DMS 273 (cell line): ENCODE data around the gene TMUB2.
"Not testable (repeated sequence)": the region's sequence is repeated elsewhere in the genome, so short reads cannot be mapped to it uniquely, and the experiment has no call there.

ENCODE experiments used
- DNase-seq: peaks from one replicate; lab custom pipeline; 2025; ENCODE audit not compliant: unreplicated experiment; lab: John Stamatoyannopoulos, UW

TMUB2 gene

GRCh38 chr17:44186307-44187130 is at the start of gene TMUB2:
Gene TMUB2 (plus strand): TSS chr17:44186972. CDS start chr17:44187709, 737 bp downstream.
- peak; percentile 100 for DNase-seq

GRCh38 chr17:44137891-44138709 is 48.7 kb upstream of the TMUB2 start:
- DNase-seq: peak; percentile 92

DNA sequence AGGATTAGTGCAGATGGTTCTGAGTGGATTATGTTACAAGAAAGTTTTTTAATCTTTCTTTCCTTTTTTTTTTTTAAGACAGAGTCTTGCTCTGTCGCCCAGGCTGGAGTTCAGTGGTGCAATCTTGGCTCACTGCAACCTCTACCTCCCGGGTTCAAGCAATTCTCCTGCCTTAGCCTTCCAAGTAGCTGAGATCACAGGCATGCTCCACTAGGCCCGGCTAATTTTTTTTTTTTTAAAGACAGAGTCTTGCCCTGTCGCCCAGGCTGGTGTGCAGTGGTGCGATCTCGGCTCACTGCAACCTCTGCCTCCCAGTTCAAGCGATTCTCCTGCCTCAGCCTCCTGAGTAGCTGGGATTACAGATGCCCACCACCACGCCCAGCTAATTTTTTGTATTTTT is 42.9 kb upstream of the TMUB2 start:
- DNase-seq: not testable (repeated sequence)

DNA sequence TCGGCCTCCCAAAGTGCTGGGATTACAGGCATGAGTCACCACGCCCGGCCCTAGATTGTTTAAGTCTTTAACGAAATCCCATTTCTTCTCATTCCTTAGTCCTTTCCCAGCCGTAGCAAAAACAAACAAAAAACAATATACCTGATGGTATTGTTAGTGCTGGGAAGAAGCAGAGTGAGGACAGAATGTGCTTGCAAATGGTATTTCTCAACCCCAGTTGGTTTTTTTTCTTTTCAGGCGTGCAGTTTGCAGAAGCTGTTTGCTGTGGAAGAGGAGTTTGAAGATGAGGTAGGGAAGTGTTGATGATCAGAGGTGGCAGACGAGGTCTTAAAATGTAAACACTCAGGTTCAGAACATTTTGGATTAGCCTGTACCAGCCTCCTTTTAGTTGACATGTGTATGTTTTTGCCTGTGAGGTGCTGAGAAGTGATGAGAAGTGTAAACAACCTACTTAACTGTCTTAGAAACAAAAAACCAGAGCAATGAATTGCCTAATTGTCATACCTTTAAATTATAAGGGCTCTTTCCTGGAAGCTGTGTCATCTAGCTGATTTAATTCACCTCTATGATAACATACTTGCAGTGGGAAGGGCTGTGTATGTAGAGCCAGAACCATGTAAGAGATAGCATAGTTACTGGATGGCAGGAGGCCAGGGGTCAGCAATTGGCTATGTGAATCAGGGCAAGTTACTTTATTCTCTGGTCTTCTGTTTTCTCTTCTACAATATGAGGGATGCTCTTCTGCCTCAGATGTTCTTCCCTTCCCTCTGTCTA is 41.6 kb upstream of the TMUB2 start:
- no peak for DNase-seq

- DNase-seq: no peak
Observed at GRCh38 chr17:44146375-44147346, 40.1 kb upstream of the TMUB2 start.

DNA sequence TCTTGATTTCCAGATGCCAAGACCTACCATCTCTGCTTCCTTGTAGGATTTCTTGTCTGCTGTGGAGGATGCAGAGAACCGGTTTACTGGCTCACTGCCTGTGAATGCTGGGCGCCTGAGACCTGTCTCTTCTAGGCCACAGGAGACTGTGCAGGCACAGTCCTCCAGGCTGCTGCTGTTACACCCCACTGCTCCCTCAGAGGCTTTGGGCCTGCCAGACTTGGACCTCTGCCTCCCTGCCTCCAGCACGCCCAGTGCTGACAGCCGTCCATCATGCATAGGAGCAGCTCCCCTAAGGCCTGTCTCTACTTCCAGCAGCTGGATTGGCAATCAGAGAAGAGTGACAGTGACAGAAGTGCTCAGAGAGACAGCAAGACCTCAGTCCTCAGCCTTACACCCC is 39.0 kb upstream of the TMUB2 start:
- no peak for DNase-seq

GRCh38 chr17:44149066-44149465 is 37.7 kb upstream of the TMUB2 start:
- not testable (repeated sequence) for DNase-seq

DNA sequence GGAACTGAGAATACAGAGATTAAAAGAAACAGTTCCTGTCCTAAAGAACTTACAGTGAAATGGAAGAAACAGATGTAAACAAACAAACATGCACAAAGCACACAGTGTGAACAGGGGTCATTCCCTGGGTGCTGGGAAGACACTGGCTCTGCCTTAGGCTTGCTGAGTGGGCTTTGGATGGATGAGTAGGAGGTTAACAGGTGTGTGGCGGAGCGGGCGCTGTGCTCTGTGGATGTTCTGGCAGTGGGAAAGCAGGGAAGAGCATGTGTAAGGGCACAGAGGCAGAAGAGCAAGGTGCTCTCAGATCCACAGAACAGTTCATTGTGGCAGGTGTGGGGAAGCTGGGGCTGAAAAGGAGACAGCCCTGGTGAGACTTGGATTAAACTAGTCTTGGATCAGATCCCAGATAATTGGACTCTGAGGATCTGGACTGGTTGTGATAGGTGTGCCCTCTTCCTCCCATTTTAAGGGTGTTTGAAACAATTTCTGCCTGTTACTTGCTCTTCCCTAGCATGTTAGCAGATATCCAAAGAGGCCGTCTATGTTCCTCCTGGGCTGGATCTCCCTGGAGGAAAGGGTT is 36.9 kb upstream of the TMUB2 start:
- no peak for DNase-seq

GRCh38 chr17:44152875-44153274 is 33.9 kb upstream of the TMUB2 start:
- no peak for DNase-seq

GRCh38 chr17:44155488-44155887 is 31.3 kb upstream of the TMUB2 start:
- DNase-seq: peak; percentile 48

DNA sequence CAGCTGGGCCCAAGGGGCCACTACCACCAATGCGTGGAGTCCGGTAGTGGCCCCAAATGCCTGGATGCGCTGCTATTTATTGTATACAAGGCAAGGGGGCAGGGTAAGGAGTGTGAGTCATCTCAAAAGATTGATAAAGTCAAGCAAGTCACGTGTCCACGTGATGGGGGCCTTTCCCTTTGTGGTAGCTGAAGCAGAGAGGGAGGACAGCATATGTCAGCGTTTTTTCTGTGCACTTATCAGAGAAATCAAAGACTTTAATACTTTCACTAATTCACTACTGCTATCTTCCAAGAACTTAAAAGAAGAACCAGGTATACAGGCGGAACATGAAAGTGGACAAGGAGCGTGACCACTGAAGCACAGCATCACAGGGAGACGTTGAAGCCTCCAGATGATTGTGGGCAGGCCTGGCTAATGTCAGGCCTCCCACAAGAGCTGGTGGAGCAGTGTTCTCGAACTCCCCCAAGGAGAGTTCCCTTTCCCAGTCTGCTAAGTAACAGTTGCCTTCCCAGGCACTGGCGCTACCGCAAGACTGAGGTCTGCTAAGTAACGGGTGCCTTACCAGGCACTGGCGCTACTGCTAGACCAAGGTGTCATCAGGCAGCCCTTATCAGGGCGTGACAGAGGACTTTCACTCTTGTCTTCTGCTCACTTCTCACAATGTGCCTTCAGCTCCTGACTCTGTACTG is 27.1 kb upstream of the TMUB2 start:
- DNase-seq: no peak

- DNase-seq: no peak
Observed at GRCh38 chr17:44164476-44164875, 22.3 kb upstream of the TMUB2 start.

- no peak for DNase-seq
Observed at GRCh38 chr17:44167181-44167861, 19.5 kb upstream of the TMUB2 start.

DNA sequence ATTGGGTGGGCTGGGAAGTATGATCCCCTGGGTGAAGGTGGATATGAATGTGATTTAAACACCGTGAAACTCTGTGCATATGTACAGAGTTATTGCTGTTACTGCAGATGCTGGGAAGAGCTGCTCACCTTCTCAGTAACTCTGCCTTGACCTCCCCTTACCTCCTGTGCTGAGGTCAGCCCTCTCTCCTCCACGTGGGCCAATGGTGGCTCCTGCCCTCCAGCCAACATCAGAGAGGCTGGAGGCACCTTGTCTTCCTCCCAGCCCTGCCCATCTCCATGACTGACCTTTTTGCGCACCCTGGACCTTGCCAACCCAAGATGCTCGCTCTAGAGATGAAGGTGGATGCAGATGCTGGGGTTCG is 16.7 kb upstream of the TMUB2 start:
- no peak for DNase-seq

GRCh38 chr17:44170499-44171201 is 16.1 kb upstream of the TMUB2 start, which contains the start of gene ASB16:
Gene ASB16 (plus strand): TSS chr17:44170704. CDS start chr17:44170790, 86 bp downstream.
- peak; percentile 55 for DNase-seq

GRCh38 chr17:44171931-44172455 is 14.8 kb upstream of the TMUB2 start:
- peak; percentile 36 for DNase-seq

GRCh38 chr17:44174427-44174826 is 12.3 kb upstream of the TMUB2 start:
- no peak for DNase-seq

DNA sequence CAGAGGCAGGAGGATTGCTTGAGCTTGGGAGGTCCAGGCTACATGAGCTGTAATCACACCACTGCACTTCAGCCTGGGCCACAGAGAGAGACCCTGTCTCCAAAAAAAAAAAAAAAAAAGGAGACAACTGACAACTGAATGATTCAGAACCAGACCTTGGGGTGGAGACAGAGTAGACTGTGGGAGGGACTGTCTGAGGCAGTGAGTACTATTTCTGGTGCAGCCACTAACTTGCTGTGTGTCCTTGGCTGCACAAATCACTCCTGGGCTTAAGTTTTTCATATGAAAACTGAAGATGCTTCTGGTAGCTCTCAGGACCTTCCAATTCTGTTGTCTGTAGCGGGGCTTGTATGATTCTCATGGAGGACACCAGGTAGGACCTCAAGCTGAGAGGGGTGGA is 10.5 kb upstream of the TMUB2 start:
- no peak for DNase-seq
